Measurements from ENCODE around the gene PNPO.

GRCh38 chr17:47905221-47905733 is 36.1 kb upstream of the PNPO start:
- TF ChIP-seq CTCF (IDR thresholded peaks at IDR 0.05; ENCODE audit: low read length) (no peak), EZH2 (IDR thresholded peaks at IDR 0.05; ENCODE audit: borderline replicate concordance, low read length) (no peak)

Data from OCI-LY1 (cell line).